K562 (cell line): Measurements from ENCODE around the gene ZFP57. TPM values are rescaled to one million over a fixed set of nuclear protein-coding genes. Genes with fewer than 3 reads are reported as not detected.

Experiments
- ATAC-seq: fragments of 200-7000 bp; cut with Tn5 transposase; 3 replicates; pipeline ENCODE4 v1.9.1; 2020; ENCODE audit warnings: moderate library complexity
- BruUV-seq: library from RNA; stranded (reverse); fragments of 400-500 nt; replicated peaks from 2 replicates; lab custom pipeline; 2021; lab: Mats Ljungman, UMichigan
- CTCF ChIA-PET: fragments of 300-600 bp; formaldehyde crosslinking; extraction: SDS; loops from one replicate; lab custom pipeline; 2021; ENCODE audit warnings: low intra/inter-chr PET ratio; lab: Yijun Ruan, JAX
- POLR2A ChIA-PET: fragments of 300-600, 350-650 bp; sonication (Branson Sonifier 250); formaldehyde crosslinking; extraction: SDS; loops from one replicate; lab custom pipeline; 2021; ENCODE audit warnings: antibody characterized with exemption, inconsistent platforms; lab: Yijun Ruan, JAX
- DNase-seq, 4 experiments: peaks; one replicate each; pipeline versions ENCODE4 v3.0.0 to v3.0.0-alpha.2; 2011 to 2018; ENCODE audit warnings: low spot score in 3 of 4, mixed read lengths in 3 of 4; ENCODE audit errors: extremely low read depth in 1 of 4
- FAIRE-seq: peaks from 2 replicates; lab custom pipeline; 2011; peaks lifted over from hg19 to GRCh38; lab: Jason Lieb, UNC
- H2AFZ ChIP-seq: 2 replicates; pipeline ENCODE4 v1.6.0; 2011; ENCODE audit warnings: low read depth, low read length, control low read depth, inconsistent platforms
- H3K27ac ChIP-seq: fragments of 200-600 bp; 3 replicates; pipeline ENCODE4 v1.8.0; 2011; ENCODE audit warnings: low read depth, mild to moderate bottlenecking, control low read depth, inconsistent platforms, low read length, moderate library complexity, mixed read lengths; ENCODE audit errors: extremely low read depth
- H3K27me3 ChIP-seq, 2 experiments: fragments of 300-600 bp in 1 of 2; 2 replicates in 1 of 2; 3 replicates in 1 of 2; pipeline versions ENCODE4 v1.6.0 to v1.8.0; 2011; ENCODE audit warnings: inconsistent platforms in 2 of 2, low read length in 2 of 2, mild to moderate bottlenecking in 1 of 2, mixed read lengths in 1 of 2, moderate library complexity in 1 of 2; ENCODE audit not compliant: control insufficient read depth in 2 of 2, insufficient read depth in 2 of 2
- H3K36me3 ChIP-seq: fragments of 300-600 bp; 3 replicates; pipeline ENCODE4 v1.8.0; 2011; ENCODE audit warnings: mild to moderate bottlenecking, low read length, inconsistent platforms; ENCODE audit not compliant: control insufficient read depth, insufficient read depth
- H3K4me1 ChIP-seq, 2 experiments: fragments of 200-600 bp in 1 of 2; replicated peaks in 1 of 2; 2 replicates in 1 of 2; 3 replicates in 1 of 2; pipeline versions ENCODE4 v1.5.1 to v1.8.0; 2011; ENCODE audit warnings: inconsistent platforms in 2 of 2, low read length in 2 of 2, mild to moderate bottlenecking in 1 of 2, mixed read lengths in 1 of 2, moderate library complexity in 1 of 2; ENCODE audit not compliant: control insufficient read depth in 2 of 2, insufficient read depth in 2 of 2
- H3K4me2 ChIP-seq: 2 replicates; pipeline ENCODE4 v1.6.1; 2011; ENCODE audit warnings: low read length, control low read depth, inconsistent platforms, mixed read lengths; ENCODE audit not compliant: insufficient read depth
- H3K4me3 ChIP-seq: fragments of 200-600 bp; sonication (generic), shearing (Covaris generic); 2 replicates; pipeline ENCODE4 v1.5.1; 2016; ENCODE audit warnings: control low read depth, inconsistent platforms
- H3K79me2 ChIP-seq: fragments of 200-600 bp; 3 replicates; pipeline ENCODE4 v1.8.0; 2011; ENCODE audit warnings: low read length, inconsistent platforms; ENCODE audit not compliant: control insufficient read depth, insufficient read depth
- H3K9ac ChIP-seq, 2 experiments: 2 replicates each; pipeline versions ENCODE4 v1.6.0 to v1.6.1; 2011; ENCODE audit warnings: low read depth in 2 of 2, low read length in 2 of 2, control low read depth in 1 of 2, inconsistent platforms in 1 of 2, mild to moderate bottlenecking in 1 of 2, mixed read lengths in 1 of 2; ENCODE audit not compliant: insufficient read depth in 1 of 2
- H3K9me1 ChIP-seq: one replicate; pipeline ENCODE4 v1.6.0; 2011; ENCODE audit warnings: inconsistent platforms, mild to moderate bottlenecking, low read length, moderate library complexity; ENCODE audit not compliant: control insufficient read depth, insufficient read depth
- H3K9me3 ChIP-seq: replicated peaks from 2 replicates; pipeline ENCODE4 v1.5.1; 2011; ENCODE audit warnings: low read depth, low read length, inconsistent platforms; ENCODE audit not compliant: control insufficient read depth, insufficient read depth
- H4K20me1 ChIP-seq: replicated peaks from 2 replicates; pipeline ENCODE4 v1.6.1; 2011; ENCODE audit warnings: low read length, inconsistent platforms, mixed read lengths; ENCODE audit not compliant: control insufficient read depth, insufficient read depth
- ETV5 ChIP-seq: sonication (generic); formaldehyde crosslinking; IDR thresholded peaks from 2 replicates; pipeline ENCODE4 v1.4.0; 2020; ENCODE audit warnings: low read depth, mild to moderate bottlenecking, missing genetic modification reagents
- GTF2F1 ChIP-seq: IDR thresholded peaks from 2 replicates; pipeline ENCODE4 v1.6.1; 2011; ENCODE audit warnings: low read depth, low read length, improper control_type of control experiment
- JUND ChIP-seq, 2 experiments: IDR thresholded peaks; 2 replicates in 1 of 2; 3 replicates in 1 of 2; pipeline ENCODE4 v1.6.1; 2011; ENCODE audit warnings: borderline replicate concordance in 2 of 2, low read depth in 2 of 2, low read length in 2 of 2, improper control_type of control experiment in 1 of 2, missing biosample characterization in 1 of 2, missing genetic modification characterization in 1 of 2, missing genetic modification reagents in 1 of 2
- NFIX ChIP-seq: fragments of 250-450 bp; sonication (Bioruptor Pico); IDR thresholded peaks from 2 replicates; pipeline ENCODE4 v1.4.0; 2020; ENCODE audit warnings: low read depth, mild to moderate bottlenecking, moderate library complexity
- RBM34 ChIP-seq: fragments of 200-400 bp; formaldehyde crosslinking; IDR thresholded peaks from 2 replicates; pipeline ENCODE4 v1.6.1; 2018; ENCODE audit warnings: low read length, borderline replicate concordance; ENCODE audit not compliant: insufficient read depth
- SMC3 ChIP-seq: conservative IDR thresholded peaks from 2 replicates; pipeline ENCODE4 v1.6.1; 2011; ENCODE audit warnings: low read depth, low read length, improper control_type of control experiment; ENCODE audit not compliant: insufficient read depth
- ZNF165 ChIP-seq: fragments of 250-450 bp; sonication (Bioruptor Pico); IDR thresholded peaks from 2 replicates; pipeline ENCODE4 v1.4.0; 2020; ENCODE audit warnings: borderline replicate concordance
- ZNF316 ChIP-seq: fragments of 450-650 bp; IDR thresholded peaks from 2 replicates; pipeline ENCODE4 v1.6.1; 2016
- WGBS: fragments of 100-300 bp; shearing (Covaris generic); methylation state at CpG from one replicate; pipeline ENCODE4 v1.1.6; 2016; ENCODE audit warnings: low coverage, mixed read lengths; ENCODE audit not compliant: insufficient coverage; ENCODE audit errors: missing lambda C conversion rate; 5-methylcytosine and 5-hydroxymethylcytosine counted together
- in situ Hi-C: fragments of 300-500 bp; cut with MboI; formaldehyde crosslinking; loops from 4 replicates; pipeline ENCODE4 v1.15.0; 2018; ENCODE audit warnings: inconsistent platforms, mixed read lengths
- intact Hi-C: fragments of 100-400 bp; cut with micrococcal nuclease; formaldehyde crosslinking; loops from 2 replicates; pipeline ENCODE4 v1.14.2; 2022
- polyA plus RNA-seq, 8 experiments: library from polyadenylated mRNA; depleted of rRNA in 4 of 8; stranded (reverse) in 5 of 8; unstranded in 3 of 8; fragments of >200 nt; fragmentation: Nextera tagmentation in 2 of 8; fragmentation: Illumina TruSeq in 1 of 8; extraction: Ambion mirVana in 2 of 8; extraction: Trizol in 1 of 8; gene quantifications; 2 replicates each; pipeline versions ENCODE4 v1.2.1 to v1.2.3, GENCODE V29; 2011 to 2014; ENCODE audit warnings: inconsistent platforms in 1 of 8, missing spikeins in 1 of 8
- total RNA-seq, 7 experiments: library from RNA; depleted of rRNA in 6 of 7; stranded (reverse); fragments of >200 nt in 6 of 7; fragmentation: Illumina TruSeq in 2 of 7; extraction: Trizol in 2 of 7; gene quantifications; 2 replicates each; pipeline versions ENCODE4 v1.2.1 to v1.2.3, GENCODE V29; 2011 to 2021; ENCODE audit warnings: low replicate concordance in 1 of 7
- TF ChIP-seq, protein P1 (sequence below), 2 experiments: fragments of 450-650 bp; formaldehyde crosslinking in 1 of 2; IDR thresholded peaks; 2 replicates each; pipeline versions ENCODE4 v1.4.0 to v1.6.1; 2014 to 2020; ENCODE audit warnings: mild to moderate bottlenecking in 2 of 2, borderline replicate concordance in 1 of 2, low read depth in 1 of 2

The ZFP57 gene
- total and polyA plus RNA-seq, 9 of the 15 experiments (the other 6 are each of a cell fraction or from before 2014, with no cell fraction given): 0.04 to 0.28 (median 0.13) TPM

DNA sequence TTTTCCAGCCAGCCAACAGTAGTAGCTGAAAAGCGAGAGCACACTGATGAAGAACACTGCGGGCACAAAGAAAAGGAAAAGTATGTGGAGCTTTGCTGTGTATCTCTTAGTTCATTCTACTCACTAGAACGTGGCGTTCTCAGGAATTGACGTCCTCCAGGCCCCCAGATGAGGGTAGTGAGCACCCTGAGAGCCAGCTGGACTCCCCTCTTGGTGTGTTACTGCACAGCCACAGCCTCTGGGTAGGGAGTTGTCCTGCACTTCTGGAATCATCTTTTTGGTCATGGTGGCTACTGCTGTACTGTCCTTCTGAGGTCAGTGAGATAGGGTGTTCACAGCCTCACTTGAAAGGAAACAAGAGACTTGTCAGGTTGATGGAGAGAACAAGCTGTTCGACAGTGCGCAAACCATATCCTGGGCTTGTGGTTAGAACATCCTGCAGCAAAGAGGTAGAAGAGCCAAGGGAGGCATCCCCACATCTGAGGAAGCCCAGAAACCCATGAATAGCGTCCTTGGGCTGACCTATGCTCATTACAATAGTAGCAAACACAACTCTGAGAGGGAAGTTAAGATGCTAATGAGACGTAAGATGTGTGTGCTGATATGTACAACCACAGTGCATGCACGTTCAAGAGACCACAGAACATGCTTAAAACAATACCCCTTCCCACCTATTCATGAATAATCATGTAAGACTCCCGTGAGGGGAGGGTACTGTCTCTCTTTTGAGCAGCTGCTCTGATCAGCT, 27.7 kb upstream of the ZFP57 start (continued):
- no peak for TF ChIP-seq GTF2F1
- no peak for TF ChIP-seq ZNF165
- no peak for TF ChIP-seq NFIX (CRISPR knock-in tag)
- TF ChIP-seq RBM34: no peak
- TF ChIP-seq ZNF316: no peak

- ATAC-seq: peak; percentile 61; the same call in 2 of the 3 replicates
- intact Hi-C loops (loop anchor here (1.0 to 5.0 kb wide), 3 partner anchors 48 to 307 kb away; no protein-coding TSS in a partner anchor), in situ Hi-C loops (no loop called here)
- Histone ChIP-seq H3K4me3 (no peak overlapping the region), H3K9me3 (no peaks in the 10 kb centered on the region), H3K27me3 (peaks cover 6 to 34% of the 10 kb centered on the region in 2 experiments; a peak in 3 of 5 replicates), H3K4me1 (no peaks in the 10 kb centered on the region), H3K27ac (no peak overlapping the region), H3K79me2 (no peaks in the 10 kb centered on the region), H4K20me1 (no peaks in the 10 kb centered on the region), H3K9ac (no peak overlapping the region), H3K9me1 (no peaks in the 10 kb centered on the region), H2AFZ (no peak overlapping the region), H3K4me2 (no peak overlapping the region), H3K36me3 (no peaks in the 10 kb centered on the region)
- peak in 3 of 4 experiments; percentile 30 to 56 (median 54) for DNase-seq
- under 1% methylated on average over 10 of the region's 10 CpGs for WGBS
- no TSS peak for BruUV-seq
- CTCF ChIA-PET: interaction anchor here (0.7 to 2.9 kb wide), 4 partner anchors 47 to 308 kb away, joined by 3 to 38 read pairs (median 5); no protein-coding TSS in a partner anchor
- POLR2A ChIA-PET: interaction anchor here (0.6 kb wide), 1 partner anchor 1457 kb away, joined by 3 read pairs; no protein-coding TSS in a partner anchor
- FAIRE-seq: peak; percentile 86
- no peak for TF ChIP-seq JUND (IDR thresholded peaks at IDR 0.05; ENCODE audit: borderline replicate concordance, low read depth, low read length)
- TF ChIP-seq JUND (tag; IDR thresholded peaks at IDR 0.05; ENCODE audit: borderline replicate concordance, low read depth, low read length): no peak
- no peak for TF ChIP-seq ETV5
- TF ChIP-seq, protein P1, sequence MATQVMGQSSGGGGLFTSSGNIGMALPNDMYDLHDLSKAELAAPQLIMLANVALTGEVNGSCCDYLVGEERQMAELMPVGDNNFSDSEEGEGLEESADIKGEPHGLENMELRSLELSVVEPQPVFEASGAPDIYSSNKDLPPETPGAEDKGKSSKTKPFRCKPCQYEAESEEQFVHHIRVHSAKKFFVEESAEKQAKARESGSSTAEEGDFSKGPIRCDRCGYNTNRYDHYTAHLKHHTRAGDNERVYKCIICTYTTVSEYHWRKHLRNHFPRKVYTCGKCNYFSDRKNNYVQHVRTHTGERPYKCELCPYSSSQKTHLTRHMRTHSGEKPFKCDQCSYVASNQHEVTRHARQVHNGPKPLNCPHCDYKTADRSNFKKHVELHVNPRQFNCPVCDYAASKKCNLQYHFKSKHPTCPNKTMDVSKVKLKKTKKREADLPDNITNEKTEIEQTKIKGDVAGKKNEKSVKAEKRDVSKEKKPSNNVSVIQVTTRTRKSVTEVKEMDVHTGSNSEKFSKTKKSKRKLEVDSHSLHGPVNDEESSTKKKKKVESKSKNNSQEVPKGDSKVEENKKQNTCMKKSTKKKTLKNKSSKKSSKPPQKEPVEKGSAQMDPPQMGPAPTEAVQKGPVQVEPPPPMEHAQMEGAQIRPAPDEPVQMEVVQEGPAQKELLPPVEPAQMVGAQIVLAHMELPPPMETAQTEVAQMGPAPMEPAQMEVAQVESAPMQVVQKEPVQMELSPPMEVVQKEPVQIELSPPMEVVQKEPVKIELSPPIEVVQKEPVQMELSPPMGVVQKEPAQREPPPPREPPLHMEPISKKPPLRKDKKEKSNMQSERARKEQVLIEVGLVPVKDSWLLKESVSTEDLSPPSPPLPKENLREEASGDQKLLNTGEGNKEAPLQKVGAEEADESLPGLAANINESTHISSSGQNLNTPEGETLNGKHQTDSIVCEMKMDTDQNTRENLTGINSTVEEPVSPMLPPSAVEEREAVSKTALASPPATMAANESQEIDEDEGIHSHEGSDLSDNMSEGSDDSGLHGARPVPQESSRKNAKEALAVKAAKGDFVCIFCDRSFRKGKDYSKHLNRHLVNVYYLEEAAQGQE (IDR thresholded peaks at IDR 0.05; ENCODE audit: borderline replicate concordance): peak; percentile 78; the same call in 1 of the 2 replicates
- TF ChIP-seq, protein P1 (CRISPR knock-in tag; IDR thresholded peaks at IDR 0.05; ENCODE audit: low read depth): no peak
- TF ChIP-seq SMC3: peak; percentile 72
Measured at GRCh38 chr6:29705389-29706231, 24.7 kb upstream of the ZFP57 start.
